ENCODE measurements around the gene SLFN14. TPM values are rescaled to one million over a fixed set of nuclear protein-coding genes. Genes with fewer than 3 reads are reported as not detected.
"Not testable (repeated sequence)": the region's sequence is repeated elsewhere in the genome, so short reads cannot be mapped to it uniquely, and the experiment has no call there.

The SLFN14 gene
- total RNA-seq, 1 experiment from 2014 or later = not detected

- Mint-ChIP-seq H3K27me3 (ENCODE audit: insufficient read depth, unreplicated experiment) (peaks cover 2% of the 10 kb centered on the region), H3K4me3 (ENCODE audit: unreplicated experiment) (peak overlapping the region; percentile 75), H3K4me1 (ENCODE audit: low read depth, unreplicated experiment) (peaks cover 15% of the 10 kb centered on the region), H3K27ac (ENCODE audit: unreplicated experiment) (peak overlapping the region; percentile 56), H3K36me3 (ENCODE audit: insufficient read depth, unreplicated experiment) (peaks cover 20% of the 10 kb centered on the region), H3K9me3 (ENCODE audit: unreplicated experiment) (no peaks in the 10 kb centered on the region)
- BruUV-seq (replicated peaks) = no TSS peak
- Histone ChIP-seq H3K36me3 (ENCODE audit: control insufficient read depth, insufficient read depth, low read length) (no peaks in the 10 kb centered on the region), H3K4me1 (peaks cover 4% of the 10 kb centered on the region), H3K4me3 (ENCODE audit: low read depth, low read length) (peak overlapping the region; percentile 54), H3K27me3 (replicated peaks; ENCODE audit: control insufficient read depth, insufficient read depth, low read length) (no peaks in the 10 kb centered on the region), H3K9me3 (no peaks in the 10 kb centered on the region)
- TF ChIP-seq CTCF (IDR thresholded peaks at IDR 0.05; ENCODE audit: insufficient read depth in 1 of 2, low read depth in 1 of 2, low read length in 1 of 2, severe bottlenecking in 1 of 2, unreplicated experiment in 1 of 2) = no peak
- ChIA-PET CTCF (no interaction called here), POLR2A (interaction anchor here (0.5 to 2.7 kb wide), 5 partner anchors 10 to 240 kb away, joined by 3 to 22 read pairs (median 6); partner anchors contain the start of genes AP2B1, PEX12 and TAF15)
- peak in 1 of 2 experiments; percentile 32 for DNase-seq
- intact Hi-C loops (cut with micrococcal nuclease; ENCODE audit: unreplicated experiment) = loop anchor here (1.0 kb wide), 1 partner anchor 19 kb away; the partner anchor contains the start of gene AP2B1
These were observed 7.9 kb upstream of the SLFN14 start for GRCh38 chr17:35568561-35568960.

- Mint-ChIP-seq H3K9me3 (ENCODE audit: unreplicated experiment) (no peaks in the 10 kb centered on the region), H3K27me3 (ENCODE audit: insufficient read depth, unreplicated experiment) (peaks cover 2% of the 10 kb centered on the region), H3K4me3 (ENCODE audit: unreplicated experiment) (peak overlapping the region; percentile 75), H3K36me3 (ENCODE audit: insufficient read depth, unreplicated experiment) (peaks cover 20% of the 10 kb centered on the region), H3K4me1 (ENCODE audit: low read depth, unreplicated experiment) (peaks cover 15% of the 10 kb centered on the region), H3K27ac (ENCODE audit: unreplicated experiment) (peak overlapping the region; percentile 56)
- Histone ChIP-seq H3K4me3 (ENCODE audit: low read depth, low read length) (peak overlapping the region; percentile 54), H3K4me1 (peaks cover 4% of the 10 kb centered on the region), H3K27me3 (replicated peaks; ENCODE audit: control insufficient read depth, insufficient read depth, low read length) (no peaks in the 10 kb centered on the region), H3K36me3 (ENCODE audit: control insufficient read depth, insufficient read depth, low read length) (no peaks in the 10 kb centered on the region), H3K9me3 (no peaks in the 10 kb centered on the region)
- no TSS peak for BruUV-seq (replicated peaks)
- DNase-seq = no peak
- POLR2A ChIA-PET = interaction anchor here (0.6 to 2.7 kb wide), 3 partner anchors 11 to 1091 kb away, joined by 4 to 22 read pairs (median 7); partner anchors contain the start of genes PEX12 and TAF15
- no peak for TF ChIP-seq CTCF (IDR thresholded peaks at IDR 0.05; ENCODE audit: insufficient read depth in 1 of 2, low read depth in 1 of 2, low read length in 1 of 2, severe bottlenecking in 1 of 2, unreplicated experiment in 1 of 2)
- CTCF ChIA-PET = no interaction called here
- intact Hi-C loops (cut with micrococcal nuclease; ENCODE audit: unreplicated experiment) = loop anchor here (1.0 kb wide), 1 partner anchor 11 kb away; the partner anchor contains the start of gene PEX12
These were observed 6.3 kb upstream of the SLFN14 start for GRCh38 chr17:35566968-35567367.

GRCh38 chr17:35563181-35563580 lies 2.6 kb upstream of the SLFN14 start:
- POLR2A ChIA-PET; H3K27me3 Mint-ChIP-seq (ENCODE audit: insufficient read depth, unreplicated experiment): not testable (repeated sequence)

More at GRCh38 chr17:35563181-35563580, 2.6 kb upstream of the SLFN14 start:
- DNase-seq; H3K9me3 ChIP-seq; CTCF ChIA-PET; H3K9me3 Mint-ChIP-seq (ENCODE audit: unreplicated experiment); intact Hi-C loops (cut with micrococcal nuclease; ENCODE audit: unreplicated experiment); H3K36me3 Mint-ChIP-seq (ENCODE audit: insufficient read depth, unreplicated experiment); BruUV-seq (replicated peaks); H3K4me3 ChIP-seq (ENCODE audit: low read depth, low read length); H3K4me3 Mint-ChIP-seq (ENCODE audit: unreplicated experiment); H3K4me1 Mint-ChIP-seq (ENCODE audit: low read depth, unreplicated experiment); H3K27ac Mint-ChIP-seq (ENCODE audit: unreplicated experiment); H3K27me3 ChIP-seq (replicated peaks; ENCODE audit: control insufficient read depth, insufficient read depth, low read length); H3K4me1 ChIP-seq; H3K36me3 ChIP-seq (ENCODE audit: control insufficient read depth, insufficient read depth, low read length): not testable (repeated sequence)

Measured in Caco-2 (cell line).